H9 (cell line): ENCODE data around the gene AGPAT2. TPM values are rescaled to one million over a fixed set of nuclear protein-coding genes. Genes with fewer than 3 reads are reported as not detected.
A peak's percentile ranks its signal among the peaks of the same experiment; 100 is the strongest.

Experiments used
- DNase-seq: peaks from one replicate; pipeline ENCODE4 v3.0.0-alpha.2; 2017
- H2AFZ ChIP-seq: one replicate; pipeline ENCODE4 v1.6.1; 2013; ENCODE audit warnings: mild to moderate bottlenecking, low read length, control low read depth, moderate library complexity
- H2AK5ac ChIP-seq: 2 replicates; pipeline ENCODE4 v1.6.1; 2013; ENCODE audit warnings: low read length, control low read depth, mixed read lengths; ENCODE audit not compliant: insufficient read length
- H2BK120ac ChIP-seq: one replicate; pipeline ENCODE4 v1.6.1; 2013; ENCODE audit warnings: low read depth, mild to moderate bottlenecking, low read length, control low read depth, inconsistent platforms; ENCODE audit not compliant: poor library complexity, severe bottlenecking
- H2BK12ac ChIP-seq: 2 replicates; pipeline ENCODE4 v1.6.1; 2013; ENCODE audit warnings: low read length, control low read depth, mixed read lengths, low read depth; ENCODE audit not compliant: insufficient read length
- H2BK15ac ChIP-seq: 2 replicates; pipeline ENCODE4 v1.6.1; 2013; ENCODE audit warnings: low read depth, low read length, control low read depth
- H2BK20ac ChIP-seq: one replicate; pipeline ENCODE4 v1.6.1; 2013; ENCODE audit warnings: low read depth, mild to moderate bottlenecking, low read length, control low read depth, inconsistent platforms; ENCODE audit not compliant: poor library complexity, severe bottlenecking
- H2BK5ac ChIP-seq: 2 replicates; pipeline ENCODE4 v1.6.1; 2013; ENCODE audit warnings: low read length, control low read depth, mixed read lengths; ENCODE audit not compliant: insufficient read length
- H3K14ac ChIP-seq: 2 replicates; pipeline ENCODE4 v1.6.1; 2013; ENCODE audit warnings: low read length, control low read depth; ENCODE audit not compliant: insufficient read depth
- H3K18ac ChIP-seq: 2 replicates; pipeline ENCODE4 v1.6.1; 2013; ENCODE audit warnings: low read depth, mild to moderate bottlenecking, mixed read lengths, low read length, control low read depth; ENCODE audit not compliant: insufficient read length
- H3K23ac ChIP-seq: 2 replicates; pipeline ENCODE4 v1.6.1; 2013; ENCODE audit warnings: low read length, control low read depth, mixed read lengths, low read depth; ENCODE audit not compliant: insufficient read length
- H3K23me2 ChIP-seq: 2 replicates; pipeline ENCODE4 v1.6.1; 2013; ENCODE audit warnings: low read depth, mild to moderate bottlenecking, mixed read lengths, low read length, control low read depth; ENCODE audit not compliant: insufficient read length, poor library complexity, severe bottlenecking
- H3K27ac ChIP-seq: 2 replicates; pipeline ENCODE4 v1.5.1; 2013; ENCODE audit warnings: low read length, control low read depth, mixed read lengths, low read depth; ENCODE audit not compliant: insufficient read length
- H3K27me3 ChIP-seq: 2 replicates; pipeline ENCODE4 v1.6.1; 2013; ENCODE audit warnings: low read length, control low read depth, inconsistent platforms; ENCODE audit not compliant: insufficient read depth
- H3K4ac ChIP-seq: 2 replicates; pipeline ENCODE4 v1.6.1; 2013; ENCODE audit warnings: low read depth, mild to moderate bottlenecking, control low read depth, inconsistent platforms, low read length, moderate library complexity
- H3K4me1 ChIP-seq: 2 replicates; pipeline ENCODE4 v1.6.1; 2013; ENCODE audit warnings: low read length, control low read depth, inconsistent platforms; ENCODE audit not compliant: insufficient read depth
- H3K4me2 ChIP-seq: 2 replicates; pipeline ENCODE4 v1.6.1; 2013; ENCODE audit warnings: low read length, control low read depth, mixed read lengths; ENCODE audit not compliant: insufficient read length, insufficient read depth
- H3K56ac ChIP-seq: 2 replicates; pipeline ENCODE4 v1.6.1; 2013; ENCODE audit warnings: low read depth, mild to moderate bottlenecking, mixed read lengths, low read length, control low read depth; ENCODE audit not compliant: insufficient read length
- H3K79me1 ChIP-seq: 2 replicates; pipeline ENCODE4 v1.6.1; 2013; ENCODE audit warnings: low read depth, mild to moderate bottlenecking, moderate library complexity, low read length, control low read depth, inconsistent platforms; ENCODE audit not compliant: insufficient read depth, poor library complexity, severe bottlenecking
- H3K79me2 ChIP-seq: 2 replicates; pipeline ENCODE4 v1.6.1; 2013; ENCODE audit warnings: low read length, control low read depth, inconsistent platforms; ENCODE audit not compliant: insufficient read depth
- H3K9ac ChIP-seq: 2 replicates; pipeline ENCODE4 v1.6.1; 2013; ENCODE audit warnings: low read length, control low read depth, mixed read lengths; ENCODE audit not compliant: insufficient read length; ENCODE audit errors: extremely low read depth
- H3K9me3 ChIP-seq: one replicate; pipeline ENCODE4 v1.6.1; 2013; ENCODE audit warnings: low read depth, low read length, inconsistent platforms; ENCODE audit not compliant: control insufficient read depth
- H3T11ph ChIP-seq: one replicate; pipeline ENCODE4 v1.6.1; 2013; ENCODE audit warnings: mild to moderate bottlenecking, low read length, control low read depth, inconsistent platforms
- H4K20me1 ChIP-seq: one replicate; pipeline ENCODE4 v1.6.1; 2013; ENCODE audit not compliant: control insufficient read depth, insufficient read length, insufficient read depth
- H4K5ac ChIP-seq: 2 replicates; pipeline ENCODE4 v1.6.1; 2013; ENCODE audit warnings: low read depth, mild to moderate bottlenecking, mixed read lengths, low read length, control low read depth; ENCODE audit not compliant: insufficient read length
- H4K8ac ChIP-seq: replicated peaks from 2 replicates; pipeline ENCODE4 v1.6.1; 2013; ENCODE audit warnings: low read length, control low read depth, mixed read lengths, low read depth; ENCODE audit not compliant: insufficient read length
- H4K91ac ChIP-seq: 2 replicates; pipeline ENCODE4 v1.6.1; 2013; ENCODE audit warnings: low read depth, mild to moderate bottlenecking, moderate library complexity, mixed read lengths, low read length, control low read depth; ENCODE audit not compliant: insufficient read length
- H3K27ac Mint-ChIP-seq, 3 experiments: 2 replicates in 2 of 3; 3 replicates in 1 of 3; pipeline ENCODE4 v1.8.0; 2020 to 2021; ENCODE audit warnings: mixed read lengths in 3 of 3, mild to moderate bottlenecking in 1 of 3, moderate library complexity in 1 of 3
- H3K27me3 Mint-ChIP-seq: 2 replicates; pipeline ENCODE4 v1.8.0; 2021; ENCODE audit warnings: low read depth, mild to moderate bottlenecking, moderate library complexity, mixed read lengths
- H3K36me3 Mint-ChIP-seq, 3 experiments: 2 replicates in 2 of 3; 3 replicates in 1 of 3; pipeline ENCODE4 v1.8.0; 2020 to 2021; ENCODE audit warnings: low read depth in 3 of 3, mixed read lengths in 3 of 3; ENCODE audit not compliant: insufficient read depth in 1 of 3
- H3K4me1 Mint-ChIP-seq, 2 experiments: 2 replicates each; pipeline ENCODE4 v1.8.0; 2020; ENCODE audit warnings: mixed read lengths in 2 of 2
- H3K4me3 Mint-ChIP-seq, 2 experiments: 2 replicates in 1 of 2; 3 replicates in 1 of 2; pipeline ENCODE4 v1.8.0; 2020 to 2021; ENCODE audit warnings: mild to moderate bottlenecking in 2 of 2, mixed read lengths in 2 of 2, moderate library complexity in 1 of 2
- H3K9me3 Mint-ChIP-seq, 2 experiments: 2 replicates in 1 of 2; 3 replicates in 1 of 2; pipeline ENCODE4 v1.8.0; 2020; ENCODE audit warnings: mild to moderate bottlenecking in 2 of 2, mixed read lengths in 2 of 2, moderate library complexity in 1 of 2
- CTCF ChIP-seq: fragments of 200-600 bp; sonication (generic); conservative IDR thresholded peaks from 3 replicates; pipeline ENCODE4 v1.8.0; 2021; ENCODE audit warnings: antibody characterized with exemption, mild to moderate bottlenecking
- WGBS: extraction: QIAGEN DNeasy Blood & Tissue Kit; methylation state at CpG from one replicate; pipeline ENCODE4 v1.1.7; 2013; ENCODE audit warnings: missing lambda C conversion rate, low lambda C conversion rate, mixed read lengths; ENCODE audit not compliant: insufficient read length; ENCODE audit errors: extremely low coverage; 5-methylcytosine and 5-hydroxymethylcytosine counted together
- total RNA-seq: library from RNA; stranded (reverse); gene quantifications from 2 replicates; pipeline ENCODE4 v1.2.1, GENCODE V29; 2021

AGPAT2 gene
- total RNA-seq, 1 experiment from 2014 or later, result 29.7 TPM

- peaks cover 4 to 26% of the 10 kb centered on the region in 2 experiments for H3K4me1 Mint-ChIP-seq
- H2BK15ac ChIP-seq, result no peak overlapping the region
- WGBS, result no CpG with 5 or more reads among the region's 46 CpGs
- no peaks in the 10 kb centered on the region for H3K79me2 ChIP-seq
- no peak overlapping the region for H2BK5ac ChIP-seq
- no peaks in the 10 kb centered on the region for H3K4me1 ChIP-seq
- H3K4ac ChIP-seq, result no peak overlapping the region
- no peaks in the 10 kb centered on the region for H3K36me3 Mint-ChIP-seq
- H4K5ac ChIP-seq, result no peak overlapping the region
- H2AK5ac ChIP-seq, result no peak overlapping the region
- no peak overlapping the region for H3K4me2 ChIP-seq
- H3K56ac ChIP-seq, result no peak overlapping the region
- no peak for DNase-seq
- H3K18ac ChIP-seq, result no peak overlapping the region
- no peak overlapping the region for H2AFZ ChIP-seq
- H4K8ac ChIP-seq, result no peak overlapping the region
- no peak overlapping the region for H3K23ac ChIP-seq
- H3K14ac ChIP-seq, result no peak overlapping the region; the same call in 1 of the 2 replicates
- no peaks in the 10 kb centered on the region for H4K20me1 ChIP-seq
- no peak overlapping the region for H3T11ph ChIP-seq
- H2BK20ac ChIP-seq, result no peak overlapping the region
- H3K79me1 ChIP-seq, result no peaks in the 10 kb centered on the region
- peaks cover 26% of the 10 kb centered on the region for H3K27me3 Mint-ChIP-seq
- H3K9ac ChIP-seq, result no peak overlapping the region
- no peak overlapping the region for H2BK12ac ChIP-seq
- H3K4me3 Mint-ChIP-seq, result no peak overlapping the region
- no peak overlapping the region for H4K91ac ChIP-seq
- no peaks in the 10 kb centered on the region for H3K9me3 ChIP-seq
- TF ChIP-seq CTCF, result no peak
- no peak overlapping the region for H3K27ac ChIP-seq
- no peak overlapping the region for H2BK120ac ChIP-seq
- H3K27me3 ChIP-seq, result no peaks in the 10 kb centered on the region
- H3K23me2 ChIP-seq, result peaks cover 3% of the 10 kb centered on the region
- H3K27ac Mint-ChIP-seq, result peak overlapping the region in 1 of 3 experiments; percentile 40; a peak in 2 of 7 replicates
- no peaks in the 10 kb centered on the region; a peak in 1 of 5 replicates for H3K9me3 Mint-ChIP-seq
Observed at GRCh38 chr9:136692185-136693134, 5.2 kb upstream of the AGPAT2 start.
